CD14-positive monocyte (primary cell): ENCODE results near the gene SRPX. TPM values are rescaled to one million over a fixed set of nuclear protein-coding genes. Genes with fewer than 3 reads are reported as not detected.

ENCODE experiments used
- DNase-seq, 3 donors: peaks; one replicate each; pipeline ENCODE4 v3.0.0-alpha.2; 2011 to 2022
- H2AFZ ChIP-seq: 2 replicates; pipeline ENCODE4 v1.6.0; 2012; ENCODE audit warnings: mild to moderate bottlenecking, low read depth, low read length, inconsistent platforms; ENCODE audit not compliant: insufficient read depth, poor library complexity, severe bottlenecking
- H3K27ac ChIP-seq, 2 donors: 1 replicate in 1 of 2; 2 replicates in 1 of 2; pipeline ENCODE4 v1.5.1; 2012 to 2013; ENCODE audit warnings: low read length in 2 of 2, control low read depth in 1 of 2, inconsistent platforms in 1 of 2, low read depth in 1 of 2, mild to moderate bottlenecking in 1 of 2
- H3K27me3 ChIP-seq, 2 donors: one replicate each; pipeline versions ENCODE4 v1.6.0 to v1.6.1; 2011 to 2013; ENCODE audit warnings: low read length in 2 of 2; ENCODE audit not compliant: control insufficient read depth in 2 of 2, insufficient read depth in 2 of 2
- H3K36me3 ChIP-seq, 2 donors: replicated peaks in 1 of 2; 1 replicate in 1 of 2; 2 replicates in 1 of 2; pipeline versions ENCODE4 v1.5.1 to v1.6.1; 2012 to 2013; ENCODE audit warnings: low read length in 2 of 2, control low read depth in 1 of 2, inconsistent platforms in 1 of 2, mild to moderate bottlenecking in 1 of 2; ENCODE audit not compliant: insufficient read depth in 2 of 2, control insufficient read depth in 1 of 2
- H3K4me1 ChIP-seq, 2 donors: 1 replicate in 1 of 2; 2 replicates in 1 of 2; pipeline versions ENCODE4 v1.5.1 to v1.6.1; 2012 to 2013; ENCODE audit warnings: low read length in 2 of 2, control low read depth in 1 of 2, inconsistent platforms in 1 of 2, mild to moderate bottlenecking in 1 of 2, moderate library complexity in 1 of 2; ENCODE audit not compliant: insufficient read depth in 2 of 2, control insufficient read depth in 1 of 2
- H3K4me2 ChIP-seq: replicated peaks from 2 replicates; pipeline ENCODE3; 2012; ENCODE audit warnings: low read length, moderate library complexity, mild to moderate bottlenecking; ENCODE audit not compliant: poor library complexity, severe bottlenecking; ENCODE audit errors: extremely low read depth
- H3K4me3 ChIP-seq, 3 experiments: fragments of 200-600 bp in 1 of 3; sonication (generic) in 1 of 3; replicated peaks in 1 of 3; 1 replicate in 2 of 3; 2 replicates in 1 of 3; pipeline ENCODE4 v1.5.1; 2011 to 2013; ENCODE audit warnings: low read length in 3 of 3, mild to moderate bottlenecking in 3 of 3, control low read depth in 2 of 3, low read depth in 2 of 3, inconsistent platforms in 1 of 3, moderate library complexity in 1 of 3
- H3K79me2 ChIP-seq: 2 replicates; pipeline ENCODE4 v1.6.0; 2012; ENCODE audit warnings: mild to moderate bottlenecking, control low read depth, inconsistent platforms, low read length, moderate library complexity; ENCODE audit not compliant: insufficient read depth
- H3K9ac ChIP-seq: 2 replicates; pipeline ENCODE4 v1.6.0; 2017; ENCODE audit warnings: low read length, mild to moderate bottlenecking; ENCODE audit not compliant: insufficient read depth, poor library complexity, severe bottlenecking
- H3K9me3 ChIP-seq, 2 donors: replicated peaks in 1 of 2; 1 replicate in 1 of 2; 2 replicates in 1 of 2; pipeline versions ENCODE4 v1.5.1 to v1.6.1; 2012 to 2013; ENCODE audit warnings: low read length in 2 of 2, control low read depth in 1 of 2; ENCODE audit not compliant: control insufficient read depth in 1 of 2, insufficient read depth in 1 of 2
- H4K20me1 ChIP-seq: 2 replicates; pipeline ENCODE4 v1.6.0; 2012; ENCODE audit warnings: mild to moderate bottlenecking, low read length, control low read depth, moderate library complexity; ENCODE audit not compliant: insufficient read depth
- H3K27ac Mint-ChIP-seq, 7 donors: one replicate each; pipeline ENCODE4 v1.8.0; 2020; ENCODE audit warnings: mild to moderate bottlenecking in 7 of 7, mixed read lengths in 7 of 7, moderate library complexity in 6 of 7, inconsistent platforms in 2 of 7
- H3K27me3 Mint-ChIP-seq, 3 donors: one replicate each; pipeline ENCODE4 v1.8.0; 2021 to 2022; ENCODE audit warnings: low read depth in 3 of 3, mild to moderate bottlenecking in 3 of 3, mixed read lengths in 3 of 3, moderate library complexity in 3 of 3, inconsistent platforms in 1 of 3
- H3K36me3 Mint-ChIP-seq, 2 donors: one replicate each; pipeline ENCODE4 v1.8.0; 2020; ENCODE audit warnings: mixed read lengths in 2 of 2, inconsistent platforms in 1 of 2, mild to moderate bottlenecking in 1 of 2
- H3K4me1 Mint-ChIP-seq: one replicate; pipeline ENCODE4 v1.8.0; 2020; ENCODE audit warnings: mild to moderate bottlenecking, mixed read lengths
- H3K4me3 Mint-ChIP-seq, 2 donors: one replicate each; pipeline ENCODE4 v1.8.0; 2020; ENCODE audit warnings: mild to moderate bottlenecking in 2 of 2, mixed read lengths in 2 of 2, moderate library complexity in 1 of 2
- H3K9me3 Mint-ChIP-seq, 7 donors: one replicate each; pipeline ENCODE4 v1.8.0; 2020 to 2022; ENCODE audit warnings: mixed read lengths in 7 of 7, mild to moderate bottlenecking in 6 of 7, moderate library complexity in 6 of 7, inconsistent platforms in 2 of 7
- WGBS: methylation state at CpG from one replicate; pipeline ENCODE4 v1.1.5; 2013; ENCODE audit warnings: missing lambda C conversion rate; ENCODE audit not compliant: insufficient coverage; 5-methylcytosine and 5-hydroxymethylcytosine counted together
- intact Hi-C, 2 donors: fragments of 100-400 bp; cut with micrococcal nuclease; formaldehyde crosslinking; loops; one replicate each; pipeline versions ENCODE4 v1.15.0 to v1.15.1; 2023
- polyA plus RNA-seq, 3 donors: library from polyadenylated mRNA; depleted of rRNA in 1 of 3; unstranded in 2 of 3; stranded (reverse) in 1 of 3; fragments of 300-500 nt in 2 of 3; fragments of >200 nt in 1 of 3; fragmentation: Illumina TruSeq in 2 of 3; gene quantifications; 1 replicate in 2 of 3; 2 replicates in 1 of 3; pipeline ENCODE4 v1.2.3, GENCODE V29; 2012 to 2021
- TF ChIP-seq, protein P1 (sequence below): fragments of 200-600 bp; IDR thresholded peaks from one replicate; pipeline ENCODE4 v1.8.0; 2022; ENCODE audit warnings: antibody characterized with exemption, mild to moderate bottlenecking

The SRPX gene
- polyA plus RNA-seq, 3 donors: not detected

DNA sequence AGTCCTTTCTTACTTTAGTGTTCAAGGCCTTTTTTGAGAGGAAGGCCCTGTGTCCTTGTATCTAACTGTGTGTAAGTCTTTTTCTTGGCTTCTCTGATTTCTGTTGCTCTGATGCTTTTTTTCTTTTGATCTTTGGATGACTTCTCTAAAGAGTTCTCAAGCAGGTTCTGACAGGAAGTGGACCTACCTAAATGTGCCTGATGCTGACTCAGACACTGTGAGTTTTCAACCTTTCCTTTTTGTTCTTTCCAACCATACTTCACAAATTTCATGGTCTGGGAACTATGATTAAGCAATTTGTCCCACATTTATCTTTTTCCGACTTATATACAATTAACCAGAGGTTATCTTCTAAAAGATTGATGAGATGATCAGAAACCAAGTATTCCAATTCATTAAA is 117.8 kb downstream of the SRPX start:
- intact Hi-C loops: no loop called here
- no peak overlapping the region for H2AFZ ChIP-seq
- H3K9me3 ChIP-seq: peaks cover 0 to 9% of the 10 kb centered on the region in 2 donors
- H3K9me3 Mint-ChIP-seq: peaks cover 0 to 11% (median 3%) of the 10 kb centered on the region in 7 donors
- no peak for DNase-seq
- H3K4me3 Mint-ChIP-seq: no peak overlapping the region
- H3K36me3 Mint-ChIP-seq: no peaks in the 10 kb centered on the region
- no peak overlapping the region for H3K27ac Mint-ChIP-seq
- H3K4me2 ChIP-seq: no peak overlapping the region
- H3K36me3 ChIP-seq: no peaks in the 10 kb centered on the region
- H3K27me3 ChIP-seq: no peaks in the 10 kb centered on the region
- H3K27me3 Mint-ChIP-seq: peaks cover 0 to 2% (median 2%) of the 10 kb centered on the region in 3 donors
- TF ChIP-seq, protein P1, sequence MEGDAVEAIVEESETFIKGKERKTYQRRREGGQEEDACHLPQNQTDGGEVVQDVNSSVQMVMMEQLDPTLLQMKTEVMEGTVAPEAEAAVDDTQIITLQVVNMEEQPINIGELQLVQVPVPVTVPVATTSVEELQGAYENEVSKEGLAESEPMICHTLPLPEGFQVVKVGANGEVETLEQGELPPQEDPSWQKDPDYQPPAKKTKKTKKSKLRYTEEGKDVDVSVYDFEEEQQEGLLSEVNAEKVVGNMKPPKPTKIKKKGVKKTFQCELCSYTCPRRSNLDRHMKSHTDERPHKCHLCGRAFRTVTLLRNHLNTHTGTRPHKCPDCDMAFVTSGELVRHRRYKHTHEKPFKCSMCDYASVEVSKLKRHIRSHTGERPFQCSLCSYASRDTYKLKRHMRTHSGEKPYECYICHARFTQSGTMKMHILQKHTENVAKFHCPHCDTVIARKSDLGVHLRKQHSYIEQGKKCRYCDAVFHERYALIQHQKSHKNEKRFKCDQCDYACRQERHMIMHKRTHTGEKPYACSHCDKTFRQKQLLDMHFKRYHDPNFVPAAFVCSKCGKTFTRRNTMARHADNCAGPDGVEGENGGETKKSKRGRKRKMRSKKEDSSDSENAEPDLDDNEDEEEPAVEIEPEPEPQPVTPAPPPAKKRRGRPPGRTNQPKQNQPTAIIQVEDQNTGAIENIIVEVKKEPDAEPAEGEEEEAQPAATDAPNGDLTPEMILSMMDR: no peak
- no peaks in the 10 kb centered on the region for H4K20me1 ChIP-seq
- H3K4me1 Mint-ChIP-seq: peaks cover 11% of the 10 kb centered on the region
- H3K27ac ChIP-seq: no peak overlapping the region
- H3K4me1 ChIP-seq: peaks cover 0 to 10% of the 10 kb centered on the region in 2 donors
- H3K79me2 ChIP-seq: no peaks in the 10 kb centered on the region
- H3K4me3 ChIP-seq: no peak overlapping the region
- no peak overlapping the region for H3K9ac ChIP-seq
- WGBS: no CpG with 5 or more reads among the region's 1 CpG

DNA sequence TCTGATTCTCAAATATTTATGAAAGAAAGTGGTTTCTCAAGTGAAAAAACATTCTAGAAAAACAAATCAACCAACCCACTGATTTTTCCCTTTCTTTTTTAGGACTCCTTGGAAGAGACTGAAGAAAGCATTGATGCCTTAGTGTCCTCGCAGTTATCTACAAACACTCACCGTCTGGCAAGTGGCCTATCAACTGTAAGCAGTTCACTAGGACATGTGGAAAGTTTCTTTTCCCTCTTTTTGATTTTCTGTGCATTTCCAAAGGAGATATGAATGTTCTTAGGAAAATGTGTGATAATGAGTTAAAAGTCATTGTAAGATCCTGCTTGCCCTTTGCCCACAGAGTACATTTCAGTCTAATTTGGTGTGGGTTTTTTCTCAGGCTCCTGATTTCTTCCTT is 118.4 kb downstream of the SRPX start:
- intact Hi-C loops: no loop called here
- peaks cover 0 to 10% of the 10 kb centered on the region in 2 donors for H3K4me1 ChIP-seq
- H3K4me2 ChIP-seq: no peak overlapping the region
- TF ChIP-seq, protein P1: no peak
- DNase-seq: no peak
- H4K20me1 ChIP-seq: no peaks in the 10 kb centered on the region
- no peaks in the 10 kb centered on the region for H3K79me2 ChIP-seq
- no peak overlapping the region for H3K4me3 ChIP-seq
- Mint-ChIP-seq H3K4me3 (no peak overlapping the region), H3K27ac (no peak overlapping the region), H3K9me3 (peaks cover 0 to 11% (median 2%) of the 10 kb centered on the region in 7 donors), H3K4me1 (peaks cover 11% of the 10 kb centered on the region), H3K36me3 (no peaks in the 10 kb centered on the region), H3K27me3 (peaks cover 0 to 2% (median 2%) of the 10 kb centered on the region in 3 donors)
- H3K9ac ChIP-seq: no peak overlapping the region
- no peak overlapping the region for H3K27ac ChIP-seq
- H3K9me3 ChIP-seq: peaks cover 0 to 9% of the 10 kb centered on the region in 2 donors
- no CpG with 5 or more reads among the region's 2 CpGs for WGBS
- H3K27me3 ChIP-seq: no peaks in the 10 kb centered on the region
- no peaks in the 10 kb centered on the region for H3K36me3 ChIP-seq
- no peak overlapping the region for H2AFZ ChIP-seq
